HG03064 (cell line): Measurements from ENCODE around the gene KLHL13.
"Not testable (repeated sequence)": the region's sequence is repeated elsewhere in the genome, so short reads cannot be mapped to it uniquely, and the experiment has no call there.

Experiments
- ATAC-seq: cut with Tn5 transposase; IDR thresholded peaks from one replicate; pipeline ENCODE4 v1.9.1; 2021; ENCODE audit warnings: low read depth; ENCODE audit not compliant: unreplicated experiment

Gene KLHL13

DNA sequence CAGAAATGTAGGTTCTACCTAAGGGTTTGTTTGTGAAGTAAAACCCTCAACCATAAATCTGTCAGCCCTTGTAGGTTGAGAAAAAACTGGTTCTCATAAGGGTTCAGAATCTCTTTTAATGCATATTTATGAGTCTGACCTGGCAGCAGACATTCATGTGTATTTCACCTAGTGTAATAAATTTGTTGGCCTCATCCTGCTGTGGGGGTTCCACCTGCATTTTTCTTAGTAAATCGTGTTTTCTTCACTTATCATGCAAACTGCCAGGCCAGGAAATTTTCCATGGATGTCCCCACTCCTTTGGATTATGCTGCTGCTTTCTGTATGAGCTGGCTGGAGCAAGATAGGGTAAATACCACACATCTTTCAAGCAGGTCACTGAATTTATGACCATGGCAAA lies 42.4 kb downstream of the KLHL13 start:
- no peak for ATAC-seq

DNA sequence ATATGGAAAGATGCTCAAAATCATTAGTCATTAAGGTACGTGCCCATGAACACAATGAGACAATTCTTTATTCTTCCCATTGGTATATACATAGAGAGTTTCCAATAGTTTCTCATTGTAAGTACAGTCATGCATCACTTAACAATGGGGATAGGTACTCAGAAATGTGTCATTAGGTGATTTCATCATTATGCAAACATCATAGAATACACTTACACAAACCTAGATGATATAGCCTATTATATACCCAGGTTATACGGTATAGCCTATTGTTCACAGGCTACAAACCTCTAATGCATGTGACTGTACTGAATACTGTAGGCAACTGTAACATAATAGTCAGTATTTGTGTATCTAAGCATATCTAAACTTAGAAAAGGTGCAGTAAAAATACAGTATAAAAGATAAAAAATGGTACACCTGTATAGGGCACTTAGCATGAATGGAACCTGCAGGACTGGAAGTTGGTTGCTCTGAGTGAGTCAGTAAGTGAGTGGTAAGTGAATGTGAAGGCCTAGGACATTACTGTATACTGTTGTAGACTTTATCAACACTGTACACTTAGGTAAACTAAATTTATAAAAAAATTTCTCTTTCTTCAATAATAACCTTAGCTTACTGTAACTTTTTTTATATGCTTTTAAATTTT lies 49.6 kb downstream of the KLHL13 start:
- ATAC-seq: no peak

GRCh38 chrX:118062817-118063615 lies 53.6 kb downstream of the KLHL13 start:
- peak; percentile 74 for ATAC-seq

DNA sequence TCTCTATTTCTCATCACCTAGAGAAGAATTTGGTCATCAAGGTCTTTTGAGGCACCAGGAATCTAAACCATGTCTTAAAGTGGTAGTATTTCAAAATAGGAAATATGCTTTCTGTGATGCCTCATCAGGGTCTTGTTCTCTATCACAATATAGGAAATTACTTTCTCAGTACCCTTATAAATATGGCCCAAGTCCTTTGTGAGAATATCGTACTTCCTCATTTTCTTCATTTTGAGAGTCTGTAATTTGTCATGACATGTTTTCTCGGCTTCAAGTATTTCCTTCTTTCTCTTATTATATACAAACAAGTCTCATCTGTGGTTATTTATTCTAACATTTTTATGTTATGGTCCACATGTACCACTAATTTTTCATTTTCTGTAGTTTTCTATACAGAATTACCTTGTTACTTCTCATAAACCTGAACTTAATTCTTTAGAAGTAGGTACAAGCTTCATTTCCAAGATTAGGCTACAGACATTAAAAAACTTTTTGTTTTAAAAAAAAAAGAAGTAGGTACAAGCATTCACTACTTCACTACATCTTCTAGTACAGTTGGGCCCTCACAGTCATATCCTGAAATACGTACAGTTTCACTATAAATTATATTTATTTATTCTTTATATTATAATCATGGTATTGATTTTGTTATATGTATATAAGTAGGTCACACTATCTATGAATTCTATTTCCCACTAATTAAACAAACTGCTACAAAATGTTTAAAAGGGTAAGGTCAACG lies 54.4 kb downstream of the KLHL13 start:
- peak; percentile 41 for ATAC-seq

DNA sequence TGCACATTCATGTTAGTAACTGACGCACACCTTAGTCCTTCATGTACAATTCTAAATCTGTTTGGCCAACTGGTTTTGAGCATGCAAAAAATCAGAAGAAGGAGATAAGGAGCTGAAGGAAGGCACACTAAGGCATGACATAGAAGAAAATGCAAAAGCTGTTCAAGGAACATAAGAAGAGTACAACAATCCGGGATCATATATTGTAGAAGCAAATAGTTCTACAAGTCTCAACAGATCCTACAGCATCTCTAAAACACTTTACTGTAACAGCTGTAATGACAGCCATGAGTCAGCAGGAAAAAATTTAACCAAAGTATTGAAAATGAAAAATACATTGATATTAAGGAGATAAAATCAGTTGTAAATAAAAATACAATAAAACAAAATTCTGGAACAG lies 57.7 kb downstream of the KLHL13 start:
- no peak for ATAC-seq

DNA sequence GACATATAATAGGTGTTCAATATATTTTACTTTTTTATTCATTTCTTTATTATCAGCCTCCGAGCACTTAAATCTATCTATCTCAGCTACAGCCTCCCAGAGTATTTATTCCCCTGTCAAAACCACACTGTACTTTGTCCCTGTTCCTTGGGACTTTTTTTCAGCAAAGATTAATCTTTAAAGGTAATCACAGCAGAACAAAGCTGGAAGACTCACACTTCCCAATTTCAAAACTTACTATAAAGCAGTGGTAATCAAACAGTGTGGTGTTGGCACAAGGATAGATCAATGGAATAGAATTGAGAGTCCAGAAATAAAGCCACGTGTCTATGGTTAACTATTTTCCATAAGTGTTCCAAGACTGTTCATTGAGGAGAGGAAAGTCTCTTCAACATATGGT lies 59.7 kb downstream of the KLHL13 start:
- no peak for ATAC-seq

DNA sequence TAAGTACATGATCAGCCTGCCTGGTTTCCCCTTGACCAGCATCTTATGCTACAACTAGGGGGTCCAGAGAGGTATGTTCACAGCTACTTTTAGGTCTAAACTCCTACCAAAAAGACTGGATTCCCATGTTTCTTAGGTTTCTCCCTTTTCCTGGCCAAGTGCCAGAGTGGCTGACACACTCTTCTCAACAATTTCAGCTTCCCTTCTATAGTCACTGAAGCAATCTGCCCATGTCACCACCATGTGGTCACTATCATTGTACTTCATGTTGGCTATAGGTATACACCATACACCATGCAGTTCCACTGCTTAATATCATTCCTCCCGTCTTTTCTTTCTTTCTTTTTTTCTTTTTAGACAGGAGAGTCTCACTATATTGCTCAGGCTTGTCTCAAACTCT lies 66.9 kb downstream of the KLHL13 start:
- ATAC-seq: no peak

- ATAC-seq: no peak
Observed at GRCh38 chrX:118047446-118048186, 69.0 kb downstream of the KLHL13 start.

GRCh38 chrX:118039591-118039990 lies 77.0 kb downstream of the KLHL13 start:
- no peak for ATAC-seq

DNA sequence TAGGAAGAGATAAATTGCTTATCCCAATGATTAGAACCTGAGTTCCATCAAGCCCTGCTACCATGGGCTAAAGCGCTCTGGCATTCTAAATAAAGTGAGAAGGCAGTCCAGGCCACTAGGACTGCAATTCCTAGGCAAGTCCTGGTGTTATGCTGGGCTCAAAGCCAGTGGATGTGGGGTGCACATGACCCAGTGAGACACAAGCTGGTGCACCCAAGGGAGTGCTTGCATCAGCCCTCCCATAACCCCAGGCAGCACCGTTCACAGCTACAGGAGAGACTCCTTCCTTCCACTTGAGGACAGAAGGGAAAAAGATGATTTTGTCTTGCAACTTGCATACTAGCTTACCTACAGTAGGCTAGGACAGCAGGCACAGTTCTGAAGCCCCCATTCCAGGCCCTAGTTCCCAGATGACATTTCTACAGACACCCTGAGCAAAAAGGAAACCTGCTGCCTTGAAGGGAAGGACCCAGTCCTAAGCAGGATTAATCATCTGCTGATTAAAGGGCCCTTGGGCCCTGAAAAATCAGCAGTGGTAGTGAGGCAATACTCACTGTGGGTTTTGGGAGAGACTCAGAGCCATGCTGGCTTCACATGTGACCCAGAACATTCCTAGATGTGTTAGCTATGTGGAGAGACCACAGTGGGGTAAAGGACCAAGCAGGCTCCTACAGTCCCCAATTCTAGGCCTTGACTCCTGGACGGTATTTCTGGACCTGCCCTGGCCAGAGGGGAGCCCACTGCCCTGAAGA lies 77.8 kb downstream of the KLHL13 start:
- no peak for ATAC-seq

DNA sequence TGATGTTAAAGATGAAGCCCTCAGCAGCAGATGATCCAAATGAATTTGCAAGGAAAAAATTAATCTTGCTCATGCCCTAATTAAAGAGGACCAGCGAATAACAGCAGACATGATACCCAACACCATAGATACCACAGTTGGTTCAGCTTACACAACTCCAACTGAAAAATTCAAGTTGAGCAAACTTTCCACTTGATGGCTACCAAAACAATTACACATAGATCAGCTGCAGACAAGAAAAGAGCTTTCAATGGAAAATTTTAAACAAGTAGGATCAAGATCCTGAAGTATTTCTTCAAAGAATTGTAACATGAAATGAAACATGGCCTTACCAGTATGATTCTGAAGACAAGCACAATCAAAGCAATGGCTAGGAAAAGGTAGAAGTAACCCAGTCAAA lies 90.0 kb downstream of the KLHL13 start:
- no peak for ATAC-seq

GRCh38 chrX:118025226-118025625 lies 91.4 kb downstream of the KLHL13 start:
- no peak for ATAC-seq

DNA sequence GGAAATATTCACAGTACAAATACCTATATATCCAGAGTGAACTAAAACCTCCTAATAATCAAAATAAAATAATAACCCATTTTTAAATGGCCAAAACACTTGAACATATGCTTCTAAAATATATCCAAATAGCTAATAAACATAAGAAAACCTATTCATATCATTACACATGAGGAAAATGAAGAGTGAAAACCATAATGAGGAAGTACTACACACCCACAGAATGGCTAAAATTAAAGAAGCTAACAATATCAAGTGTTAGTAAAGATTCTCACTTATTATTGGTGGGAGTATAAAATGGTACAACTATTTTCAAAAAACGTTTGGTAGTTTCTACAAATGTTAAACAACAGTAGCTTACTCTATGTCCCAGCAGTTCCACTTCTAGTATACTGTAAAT lies 92.1 kb downstream of the KLHL13 start:
- no peak for ATAC-seq

- ATAC-seq: no peak
Observed at GRCh38 chrX:118022753-118023152, 93.9 kb downstream of the KLHL13 start.

GRCh38 chrX:118016422-118016821 lies 100.2 kb downstream of the KLHL13 start:
- no peak for ATAC-seq

DNA sequence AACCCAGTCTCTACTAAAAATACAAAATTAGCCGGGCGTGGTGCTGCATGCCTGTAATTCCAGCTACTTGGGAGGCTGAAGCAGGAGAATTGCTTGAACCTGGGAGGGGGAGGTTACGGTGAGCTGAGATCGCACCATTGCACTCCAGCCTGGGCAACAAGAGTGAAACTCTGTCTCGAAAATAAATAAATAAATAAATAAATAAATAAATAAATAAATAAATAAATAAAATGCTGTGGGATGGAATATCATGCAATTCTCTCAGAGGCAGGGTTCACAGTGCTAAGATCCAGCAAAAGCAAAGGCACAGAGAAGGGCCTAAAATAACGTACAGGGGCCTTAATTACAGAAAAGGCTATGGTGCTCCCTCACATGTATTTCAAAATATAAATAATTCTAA lies 114.2 kb downstream of the KLHL13 start:
- ATAC-seq: not testable (repeated sequence)

GRCh38 chrX:118000518-118000917 lies 116.1 kb downstream of the KLHL13 start:
- ATAC-seq: no peak

DNA sequence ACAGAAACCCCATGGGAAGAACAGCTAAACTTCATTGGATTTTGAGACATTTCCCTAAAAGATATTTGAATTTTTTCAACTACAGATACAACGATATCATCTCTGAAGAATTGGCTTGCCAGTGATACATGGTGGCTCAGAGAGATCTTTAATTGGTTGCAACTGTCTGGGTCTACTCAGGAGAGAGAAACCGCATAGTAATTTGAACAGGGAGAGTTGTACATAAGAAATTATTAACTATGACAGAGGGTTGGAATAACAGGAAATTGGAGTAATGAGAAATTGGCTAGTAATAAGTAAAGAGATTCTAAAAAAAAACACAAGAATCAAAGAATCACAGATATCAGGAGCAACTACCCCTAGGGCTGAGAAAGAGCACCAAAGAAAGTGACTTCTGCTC lies 118.4 kb downstream of the KLHL13 start:
- ATAC-seq: no peak

- ATAC-seq: no peak
Observed at GRCh38 chrX:117996918-117997480, 119.6 kb downstream of the KLHL13 start.

GRCh38 chrX:117996408-117996807 lies 120.2 kb downstream of the KLHL13 start:
- no peak for ATAC-seq
